IMR-90 (cell line): ENCODE results near the gene CST3. TPM values are rescaled to one million over a fixed set of nuclear protein-coding genes. Genes with fewer than 3 reads are reported as not detected.

ENCODE experiments used
- ATAC-seq: fragments of 200-7000 bp; cut with Tn5 transposase; 2 replicates; pipeline ENCODE4 v1.9.1; 2020; ENCODE audit warnings: low read depth, mild to moderate bottlenecking, moderate library complexity
- BruUV-seq: library from RNA; stranded (reverse); fragments of 400-500 nt; replicated peaks from 2 replicates; lab custom pipeline; 2021; lab: Mats Ljungman, UMichigan
- CTCF ChIA-PET: fragments of 300-600 bp; formaldehyde crosslinking; extraction: SDS; loops from one replicate; lab custom pipeline; 2021; ENCODE audit warnings: antibody characterized with exemption; lab: Yijun Ruan, JAX
- POLR2A ChIA-PET: fragments of 300-600 bp; sonication (Branson Sonifier 250); formaldehyde crosslinking; loops from one replicate; lab custom pipeline; 2022; ENCODE audit warnings: antibody characterized with exemption; ENCODE audit not compliant: unreplicated experiment; lab: Charles Lee
- DNase-seq: peaks from one replicate; pipeline ENCODE4 v3.0.0; 2013
- H2AFZ ChIP-seq: replicated peaks from 2 replicates; pipeline ENCODE3; 2013; ENCODE audit warnings: low read length, mild to moderate bottlenecking; ENCODE audit not compliant: poor library complexity
- H2AK5ac ChIP-seq: 2 replicates; pipeline ENCODE4 v1.6.1; 2013; ENCODE audit warnings: low read depth, low read length, inconsistent platforms
- H2AK9ac ChIP-seq: replicated peaks from 2 replicates; pipeline ENCODE3; 2013; ENCODE audit warnings: mild to moderate bottlenecking, low read depth, low read length, moderate library complexity; ENCODE audit not compliant: poor library complexity
- H2BK120ac ChIP-seq: 2 replicates; pipeline ENCODE4 v1.6.1; 2013; ENCODE audit warnings: low read depth, low read length, inconsistent platforms
- H2BK15ac ChIP-seq: 3 replicates; pipeline ENCODE4 v1.6.1; 2013; ENCODE audit warnings: low read depth, low read length, inconsistent platforms
- H2BK20ac ChIP-seq: 2 replicates; pipeline ENCODE4 v1.6.1; 2013; ENCODE audit warnings: low read depth, mild to moderate bottlenecking, inconsistent platforms, low read length, moderate library complexity
- H2BK5ac ChIP-seq: 2 replicates; pipeline ENCODE4 v1.6.1; 2013; ENCODE audit warnings: mild to moderate bottlenecking, low read depth, low read length, inconsistent platforms; ENCODE audit not compliant: poor library complexity, severe bottlenecking
- H3K14ac ChIP-seq: replicated peaks from 2 replicates; pipeline ENCODE4 v1.6.1; 2013; ENCODE audit warnings: low read depth, low read length, inconsistent platforms
- H3K18ac ChIP-seq: 2 replicates; pipeline ENCODE4 v1.6.1; 2013; ENCODE audit warnings: low read depth, low read length, control low read depth
- H3K23ac ChIP-seq: 2 replicates; pipeline ENCODE4 v1.6.1; 2013; ENCODE audit warnings: low read depth, low read length, inconsistent platforms
- H3K27ac ChIP-seq: 2 replicates; pipeline ENCODE4 v1.5.1; 2013; ENCODE audit warnings: mild to moderate bottlenecking, control low read depth, low read length; ENCODE audit not compliant: insufficient read depth
- H3K27me3 ChIP-seq: 2 replicates; pipeline ENCODE4 v1.6.1; 2013; ENCODE audit warnings: low read length; ENCODE audit not compliant: control insufficient read depth, insufficient read depth
- H3K36me3 ChIP-seq: 2 replicates; pipeline ENCODE4 v1.6.1; 2013; ENCODE audit warnings: low read length, mixed read lengths; ENCODE audit not compliant: control insufficient read depth, insufficient read depth
- H3K4ac ChIP-seq: 2 replicates; pipeline ENCODE4 v1.6.1; 2013; ENCODE audit warnings: low read depth, low read length, inconsistent platforms
- H3K4me1 ChIP-seq: 2 replicates; pipeline ENCODE4 v1.6.1; 2013; ENCODE audit warnings: low read length, mixed read lengths; ENCODE audit not compliant: control insufficient read depth, insufficient read depth
- H3K4me2 ChIP-seq: 2 replicates; pipeline ENCODE4 v1.6.1; 2013; ENCODE audit warnings: low read depth, mild to moderate bottlenecking, control low read depth, low read length, moderate library complexity
- H3K4me3 ChIP-seq: 2 replicates; pipeline ENCODE4 v1.5.1; 2013; ENCODE audit warnings: low read depth, mild to moderate bottlenecking, control low read depth, low read length, moderate library complexity; ENCODE audit not compliant: insufficient read depth
- H3K56ac ChIP-seq: 2 replicates; pipeline ENCODE4 v1.6.1; 2013; ENCODE audit warnings: low read length, inconsistent platforms; ENCODE audit not compliant: insufficient read depth; ENCODE audit errors: extremely low read depth
- H3K79me1 ChIP-seq, 2 experiments: 2 replicates each; pipeline ENCODE4 v1.6.1; 2013; ENCODE audit warnings: low read length in 2 of 2, inconsistent platforms in 1 of 2, low read depth in 1 of 2
- H3K9ac ChIP-seq: 2 replicates; pipeline ENCODE4 v1.6.1; 2013; ENCODE audit warnings: low read depth, low read length, control low read depth
- H3K9me1 ChIP-seq: 2 replicates; pipeline ENCODE4 v1.6.1; 2013; ENCODE audit warnings: low read length, inconsistent platforms; ENCODE audit not compliant: insufficient read depth
- H3K9me3 ChIP-seq: 2 replicates; pipeline ENCODE4 v1.6.1; 2013; ENCODE audit warnings: low read length; ENCODE audit not compliant: control insufficient read depth, insufficient read depth
- H4K20me1 ChIP-seq: 2 replicates; pipeline ENCODE4 v1.6.1; 2013; ENCODE audit warnings: low read length, inconsistent platforms; ENCODE audit not compliant: insufficient read depth
- H4K5ac ChIP-seq: 2 replicates; pipeline ENCODE4 v1.6.1; 2013; ENCODE audit warnings: mild to moderate bottlenecking, low read depth, low read length, control low read depth
- H4K8ac ChIP-seq, 2 experiments: 2 replicates each; pipeline ENCODE4 v1.6.1; 2013; ENCODE audit warnings: low read depth in 2 of 2, low read length in 2 of 2, control low read depth in 1 of 2, inconsistent platforms in 1 of 2
- H4K91ac ChIP-seq: 2 replicates; pipeline ENCODE4 v1.6.1; 2013; ENCODE audit warnings: low read depth, low read length, inconsistent platforms; ENCODE audit not compliant: insufficient read depth
- BHLHE40 ChIP-seq: fragments of 150-350 bp; IDR thresholded peaks from 2 replicates; pipeline ENCODE4 v1.6.1; 2016; ENCODE audit warnings: mild to moderate bottlenecking, low read depth, low read length
- CEBPB ChIP-seq: IDR thresholded peaks from 2 replicates; pipeline ENCODE4 v1.6.1; 2012; ENCODE audit warnings: low read depth, low read length, improper control_type of control experiment
- CHD1 ChIP-seq: IDR thresholded peaks from 2 replicates; pipeline ENCODE4 v1.6.1; 2012; ENCODE audit warnings: low read depth, low read length, improper control_type of control experiment
- FOS ChIP-seq: fragments of 150-350 bp; IDR thresholded peaks from 2 replicates; pipeline ENCODE4 v1.6.1; 2016; ENCODE audit warnings: low read depth, low read length
- MAFK ChIP-seq: IDR thresholded peaks from 2 replicates; pipeline ENCODE4 v1.6.1; 2012; ENCODE audit warnings: low read depth, low read length, improper control_type of control experiment
- MAZ ChIP-seq: IDR thresholded peaks from 2 replicates; pipeline ENCODE4 v1.6.1; 2012; ENCODE audit warnings: low read depth, mild to moderate bottlenecking, low read length, improper control_type of control experiment, moderate library complexity, borderline replicate concordance
- MXI1 ChIP-seq: IDR thresholded peaks from 2 replicates; pipeline ENCODE4 v1.6.1; 2012; ENCODE audit warnings: low read depth, mild to moderate bottlenecking, low read length, moderate library complexity, borderline replicate concordance
- NFE2L2 ChIP-seq: fragments of 150-350 bp; IDR thresholded peaks from 2 replicates; pipeline ENCODE4 v1.6.1; 2016; ENCODE audit warnings: low read depth, mild to moderate bottlenecking, low read length
- POLR2A ChIP-seq: IDR thresholded peaks from 2 replicates; pipeline ENCODE4 v1.6.1; 2012; ENCODE audit warnings: mild to moderate bottlenecking, low read depth, low read length
- RAD21 ChIP-seq: IDR thresholded peaks from 2 replicates; pipeline ENCODE4 v1.6.1; 2012; ENCODE audit warnings: low read length, improper control_type of control experiment
- RCOR1 ChIP-seq: IDR thresholded peaks from 2 replicates; pipeline ENCODE4 v1.6.1; 2012; ENCODE audit warnings: mild to moderate bottlenecking, low read length, improper control_type of control experiment; ENCODE audit not compliant: insufficient replicate concordance
- RFX5 ChIP-seq: IDR thresholded peaks from 2 replicates; pipeline ENCODE4 v1.8.0; 2012; ENCODE audit warnings: low read depth, mild to moderate bottlenecking, low read length, moderate library complexity
- SMC3 ChIP-seq: fragments of 150-350 bp; IDR thresholded peaks from 2 replicates; pipeline ENCODE4 v1.6.1; 2016; ENCODE audit warnings: low read depth, mild to moderate bottlenecking, antibody characterized with exemption, low read length, moderate library complexity
- WGBS, 2 experiments: methylation state at CpG; one replicate each; pipeline versions ENCODE4 v1.1.5 to v1.1.7; 2013; ENCODE audit warnings: missing lambda C conversion rate in 2 of 2; ENCODE audit not compliant: insufficient read length in 1 of 2; ENCODE audit errors: extremely low coverage in 2 of 2; 5-methylcytosine and 5-hydroxymethylcytosine counted together
- dilution Hi-C: fragments of 300-500 bp; cut with HindIII; formaldehyde crosslinking; loops from one replicate; pipeline ENCODE4 v1.14.3; 2018; ENCODE audit warnings: low sequenced_read_pairs; ENCODE audit not compliant: unreplicated experiment
- in situ Hi-C: fragments of 300-500 bp; cut with MboI; formaldehyde crosslinking; loops from 3 replicates; pipeline ENCODE4 v1.14.3; 2019; ENCODE audit warnings: low sequenced_read_pairs, inconsistent platforms, mixed read lengths
- intact Hi-C: fragments of 100-400 bp; cut with micrococcal nuclease; formaldehyde crosslinking; loops from 2 replicates; pipeline ENCODE4 v1.10.0; 2022
- polyA plus RNA-seq, 3 experiments: library from polyadenylated mRNA; depleted of rRNA; stranded (reverse); fragments of >200 nt; gene quantifications; 2 replicates each; pipeline ENCODE4 v1.2.3, GENCODE V29; 2012; ENCODE audit warnings: low replicate concordance in 1 of 3
- total RNA-seq: library from RNA; depleted of rRNA; stranded (reverse); fragments of >200 nt; gene quantifications from 2 replicates; pipeline ENCODE4 v1.2.3, GENCODE V29; 2012
- TF ChIP-seq, protein P1 (sequence below): fragments of 150-350 bp; IDR thresholded peaks from 2 replicates; pipeline ENCODE4 v1.6.1; 2016; ENCODE audit warnings: low read depth, mild to moderate bottlenecking, low read length, moderate library complexity, borderline replicate concordance
- TF ChIP-seq, protein P2 (sequence below): fragments of 150-350 bp; IDR thresholded peaks from 2 replicates; pipeline ENCODE4 v1.6.1; 2017; ENCODE audit warnings: mild to moderate bottlenecking, antibody characterized with exemption, low read length, low read depth
- TF ChIP-seq, protein P3 (sequence below): conservative IDR thresholded peaks from 2 replicates; pipeline ENCODE4 v1.5.1; 2012; ENCODE audit warnings: mild to moderate bottlenecking, low read depth, low read length, improper control_type of control experiment

Gene CST3
- total and polyA plus RNA-seq, 2 of the 4 experiments (the other 2 are of a cell fraction) = 26.0 to 471 TPM

DNA sequence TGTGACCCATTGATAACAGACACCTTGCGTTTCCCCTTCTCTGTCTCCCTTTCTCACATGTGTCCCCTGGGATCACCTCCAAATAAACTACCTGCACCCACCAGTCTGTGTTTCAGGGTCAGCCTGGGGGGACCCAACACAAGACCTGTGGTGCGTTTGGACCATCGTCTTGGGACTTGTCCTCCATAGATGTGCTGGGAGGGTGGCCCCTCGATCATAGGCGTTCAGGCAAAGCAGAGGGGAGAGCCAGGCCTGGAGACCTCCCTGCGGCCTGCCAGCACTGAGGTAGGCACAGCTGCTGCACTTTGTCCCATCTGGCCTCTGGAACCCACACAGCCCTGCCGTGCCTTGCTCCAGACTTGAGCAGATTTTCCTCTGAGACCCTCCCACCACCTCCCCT, 50.1 kb downstream of the CST3 start:
- TF ChIP-seq POLR2A (no peak), RCOR1 (no peak), CHD1 (no peak), MAZ (no peak), MAFK (no peak), SMC3 (no peak), RFX5 (no peak), MXI1 (no peak), NFE2L2 (no peak), RAD21 (no peak), FOS (no peak), CEBPB (no peak), BHLHE40 (no peak)
- TF ChIP-seq, protein P1, sequence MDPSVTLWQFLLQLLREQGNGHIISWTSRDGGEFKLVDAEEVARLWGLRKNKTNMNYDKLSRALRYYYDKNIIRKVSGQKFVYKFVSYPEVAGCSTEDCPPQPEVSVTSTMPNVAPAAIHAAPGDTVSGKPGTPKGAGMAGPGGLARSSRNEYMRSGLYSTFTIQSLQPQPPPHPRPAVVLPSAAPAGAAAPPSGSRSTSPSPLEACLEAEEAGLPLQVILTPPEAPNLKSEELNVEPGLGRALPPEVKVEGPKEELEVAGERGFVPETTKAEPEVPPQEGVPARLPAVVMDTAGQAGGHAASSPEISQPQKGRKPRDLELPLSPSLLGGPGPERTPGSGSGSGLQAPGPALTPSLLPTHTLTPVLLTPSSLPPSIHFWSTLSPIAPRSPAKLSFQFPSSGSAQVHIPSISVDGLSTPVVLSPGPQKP = no peak
- TF ChIP-seq, protein P2, sequence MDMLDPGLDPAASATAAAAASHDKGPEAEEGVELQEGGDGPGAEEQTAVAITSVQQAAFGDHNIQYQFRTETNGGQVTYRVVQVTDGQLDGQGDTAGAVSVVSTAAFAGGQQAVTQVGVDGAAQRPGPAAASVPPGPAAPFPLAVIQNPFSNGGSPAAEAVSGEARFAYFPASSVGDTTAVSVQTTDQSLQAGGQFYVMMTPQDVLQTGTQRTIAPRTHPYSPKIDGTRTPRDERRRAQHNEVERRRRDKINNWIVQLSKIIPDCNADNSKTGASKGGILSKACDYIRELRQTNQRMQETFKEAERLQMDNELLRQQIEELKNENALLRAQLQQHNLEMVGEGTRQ = no peak
- TF ChIP-seq, protein P3, sequence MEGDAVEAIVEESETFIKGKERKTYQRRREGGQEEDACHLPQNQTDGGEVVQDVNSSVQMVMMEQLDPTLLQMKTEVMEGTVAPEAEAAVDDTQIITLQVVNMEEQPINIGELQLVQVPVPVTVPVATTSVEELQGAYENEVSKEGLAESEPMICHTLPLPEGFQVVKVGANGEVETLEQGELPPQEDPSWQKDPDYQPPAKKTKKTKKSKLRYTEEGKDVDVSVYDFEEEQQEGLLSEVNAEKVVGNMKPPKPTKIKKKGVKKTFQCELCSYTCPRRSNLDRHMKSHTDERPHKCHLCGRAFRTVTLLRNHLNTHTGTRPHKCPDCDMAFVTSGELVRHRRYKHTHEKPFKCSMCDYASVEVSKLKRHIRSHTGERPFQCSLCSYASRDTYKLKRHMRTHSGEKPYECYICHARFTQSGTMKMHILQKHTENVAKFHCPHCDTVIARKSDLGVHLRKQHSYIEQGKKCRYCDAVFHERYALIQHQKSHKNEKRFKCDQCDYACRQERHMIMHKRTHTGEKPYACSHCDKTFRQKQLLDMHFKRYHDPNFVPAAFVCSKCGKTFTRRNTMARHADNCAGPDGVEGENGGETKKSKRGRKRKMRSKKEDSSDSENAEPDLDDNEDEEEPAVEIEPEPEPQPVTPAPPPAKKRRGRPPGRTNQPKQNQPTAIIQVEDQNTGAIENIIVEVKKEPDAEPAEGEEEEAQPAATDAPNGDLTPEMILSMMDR = no peak
- no peak overlapping the region for H2AK9ac ChIP-seq
- H3K79me1 ChIP-seq = no peaks in the 10 kb centered on the region
- no peak overlapping the region for H3K9ac ChIP-seq
- dilution Hi-C loops = no loop called here
- in situ Hi-C loops = no loop called here
- ATAC-seq = no peak
- no peak overlapping the region for H2AFZ ChIP-seq
- ChIA-PET POLR2A (no interaction called here), CTCF (no interaction called here)
- H2BK15ac ChIP-seq = no peak overlapping the region
- no peak overlapping the region for H3K27ac ChIP-seq
- no peak overlapping the region for H2AK5ac ChIP-seq
- H3K4me3 ChIP-seq = no peak overlapping the region
- no peak overlapping the region for H3K18ac ChIP-seq
- H3K9me1 ChIP-seq = no peaks in the 10 kb centered on the region
- H2BK20ac ChIP-seq = no peak overlapping the region
- no peak overlapping the region for H4K8ac ChIP-seq
- no peaks in the 10 kb centered on the region for H4K20me1 ChIP-seq
- no peak overlapping the region for H3K4me2 ChIP-seq
- no peak overlapping the region for H2BK120ac ChIP-seq
- H3K4ac ChIP-seq = no peak overlapping the region
- intact Hi-C loops = no loop called here
- no peak overlapping the region for H3K14ac ChIP-seq
- H3K27me3 ChIP-seq = peaks cover 2% of the 10 kb centered on the region
- no peaks in the 10 kb centered on the region for H3K36me3 ChIP-seq
- no peaks in the 10 kb centered on the region for H3K9me3 ChIP-seq
- no peak overlapping the region for H4K91ac ChIP-seq
- no CpG with 5 or more reads among the region's 7 CpGs for WGBS, 2 experiments
- H3K4me1 ChIP-seq = no peaks in the 10 kb centered on the region
- H2BK5ac ChIP-seq = no peak overlapping the region
- no TSS peak for BruUV-seq
- no peak for DNase-seq
- no peak overlapping the region for H3K23ac ChIP-seq
- no peak overlapping the region for H3K56ac ChIP-seq
- H4K5ac ChIP-seq = no peak overlapping the region
